Activated naive CD8-positive, alpha-beta T cell treated with anti-CD3 and anti-CD28 coated beads for 36 hours (primary cell): ENCODE results near the gene PGGT1B. TPM values are rescaled to one million over a fixed set of nuclear protein-coding genes. Genes with fewer than 3 reads are reported as not detected.
"Not testable (repeated sequence)": the region's sequence is repeated elsewhere in the genome, so short reads cannot be mapped to it uniquely, and the experiment has no call there.

Experiments
- DNase-seq: peaks from one replicate; pipeline ENCODE4 v3.0.0; 2021
- H3K27ac Mint-ChIP-seq: one replicate; pipeline ENCODE4 v1.8.0; 2022; ENCODE audit warnings: mild to moderate bottlenecking, moderate library complexity, mixed read lengths
- H3K27me3 Mint-ChIP-seq: one replicate; pipeline ENCODE4 v1.8.0; 2022; ENCODE audit warnings: mild to moderate bottlenecking, mixed read lengths
- H3K36me3 Mint-ChIP-seq: one replicate; pipeline ENCODE4 v1.8.0; 2021; ENCODE audit warnings: mild to moderate bottlenecking, mixed read lengths
- H3K4me1 Mint-ChIP-seq: one replicate; pipeline ENCODE4 v1.8.0; 2021; ENCODE audit warnings: mixed read lengths
- H3K4me3 Mint-ChIP-seq: one replicate; pipeline ENCODE4 v1.8.0; 2022; ENCODE audit warnings: mild to moderate bottlenecking, moderate library complexity, mixed read lengths
- H3K9me3 Mint-ChIP-seq: one replicate; pipeline ENCODE4 v1.8.0; 2022; ENCODE audit warnings: mixed read lengths
- total RNA-seq, 2 experiments: library from RNA; stranded (reverse); gene quantifications; one replicate each; pipeline ENCODE4 v1.2.3, GENCODE V29; 2021

PGGT1B gene
- total RNA-seq, 2 experiments from 2014 or later: 47.9 TPM

GRCh38 chr5:115272297-115272958, 9.8 kb upstream of the PGGT1B start:
- no peak for DNase-seq
- Mint-ChIP-seq H3K36me3 (peaks cover 2% of the 10 kb centered on the region), H3K27me3 (no peaks in the 10 kb centered on the region), H3K9me3 (no peaks in the 10 kb centered on the region), H3K4me3 (no peak overlapping the region), H3K27ac (no peak overlapping the region), H3K4me1 (no peaks in the 10 kb centered on the region)

GRCh38 chr5:115271295-115272050, 8.8 kb upstream of the PGGT1B start:
- H3K4me3 Mint-ChIP-seq: no peak overlapping the region
- no peaks in the 10 kb centered on the region for H3K27me3 Mint-ChIP-seq
- H3K36me3 Mint-ChIP-seq: peaks cover 2% of the 10 kb centered on the region
- DNase-seq: no peak
- H3K4me1 Mint-ChIP-seq: no peaks in the 10 kb centered on the region
- H3K27ac Mint-ChIP-seq: peak overlapping the region; percentile 55
- no peaks in the 10 kb centered on the region for H3K9me3 Mint-ChIP-seq

- no peak overlapping the region for H3K4me3 Mint-ChIP-seq
- H3K36me3 Mint-ChIP-seq: peaks cover 2% of the 10 kb centered on the region
- H3K27me3 Mint-ChIP-seq: no peaks in the 10 kb centered on the region
- DNase-seq: no peak
- H3K9me3 Mint-ChIP-seq: no peaks in the 10 kb centered on the region
- H3K27ac Mint-ChIP-seq: no peak overlapping the region
- peaks cover 3% of the 10 kb centered on the region for H3K4me1 Mint-ChIP-seq
These were observed 4.9 kb upstream of the PGGT1B start for GRCh38 chr5:115267617-115268016.

- Mint-ChIP-seq H3K9me3 (no peaks in the 10 kb centered on the region), H3K4me1 (peaks cover 21% of the 10 kb centered on the region), H3K4me3 (no peak overlapping the region), H3K27ac (no peak overlapping the region), H3K36me3 (peaks cover 6% of the 10 kb centered on the region), H3K27me3 (no peaks in the 10 kb centered on the region)
- no peak for DNase-seq
These were observed 2.5 kb upstream of the PGGT1B start for GRCh38 chr5:115265220-115265619.

GRCh38 chr5:115264786-115265185, 2.1 kb upstream of the PGGT1B start:
- Mint-ChIP-seq H3K4me3 (no peak overlapping the region), H3K36me3 (peaks cover 6% of the 10 kb centered on the region), H3K27me3 (no peaks in the 10 kb centered on the region), H3K4me1 (peaks cover 26% of the 10 kb centered on the region), H3K9me3 (no peaks in the 10 kb centered on the region), H3K27ac (no peak overlapping the region)
- DNase-seq: no peak

- H3K27me3 Mint-ChIP-seq: no peaks in the 10 kb centered on the region
- no peak for DNase-seq
- H3K27ac Mint-ChIP-seq: peak overlapping the region; percentile 95
- H3K4me3 Mint-ChIP-seq: peak overlapping the region; percentile 98
- peaks cover 42% of the 10 kb centered on the region for H3K4me1 Mint-ChIP-seq
- H3K9me3 Mint-ChIP-seq: no peaks in the 10 kb centered on the region
- peaks cover 6% of the 10 kb centered on the region for H3K36me3 Mint-ChIP-seq
These were observed 352 bp upstream of the PGGT1B start for GRCh38 chr5:115263078-115263380.

- no peak for DNase-seq
- Mint-ChIP-seq H3K4me1 (peaks cover 44% of the 10 kb centered on the region), H3K36me3 (peaks cover 8% of the 10 kb centered on the region), H3K27me3 (no peaks in the 10 kb centered on the region), H3K9me3 (no peaks in the 10 kb centered on the region), H3K27ac (peak overlapping the region; percentile 95), H3K4me3 (peak overlapping the region; percentile 98)
These were observed 711 bp downstream of the PGGT1B start for GRCh38 chr5:115262011-115262320.

- H3K4me1 Mint-ChIP-seq: peaks cover 60% of the 10 kb centered on the region
- H3K9me3 Mint-ChIP-seq: no peaks in the 10 kb centered on the region
- peaks cover 18% of the 10 kb centered on the region for H3K36me3 Mint-ChIP-seq
- DNase-seq: no peak
- no peak overlapping the region for H3K27ac Mint-ChIP-seq
- H3K4me3 Mint-ChIP-seq: peak overlapping the region; percentile 34
- no peaks in the 10 kb centered on the region for H3K27me3 Mint-ChIP-seq
These were observed 2.4 kb downstream of the PGGT1B start for GRCh38 chr5:115260248-115260647.

- H3K27ac Mint-ChIP-seq: no peak overlapping the region
- H3K27me3 Mint-ChIP-seq: no peaks in the 10 kb centered on the region
- H3K4me3 Mint-ChIP-seq: no peak overlapping the region
- peaks cover 19% of the 10 kb centered on the region for H3K36me3 Mint-ChIP-seq
- peaks cover 70% of the 10 kb centered on the region for H3K4me1 Mint-ChIP-seq
- no peak for DNase-seq
- no peaks in the 10 kb centered on the region for H3K9me3 Mint-ChIP-seq
These were observed 4.7 kb downstream of the PGGT1B start for GRCh38 chr5:115257981-115258380.

- H3K4me3 Mint-ChIP-seq, H3K27me3 Mint-ChIP-seq, H3K4me1 Mint-ChIP-seq, H3K27ac Mint-ChIP-seq, H3K9me3 Mint-ChIP-seq, DNase-seq: not testable (repeated sequence)
- peaks cover 12% of the 10 kb centered on the region for H3K36me3 Mint-ChIP-seq
These were observed 13.3 kb downstream of the PGGT1B start for GRCh38 chr5:115249379-115249778.

- DNase-seq: no peak
- no peak overlapping the region for H3K4me3 Mint-ChIP-seq
- no peak overlapping the region for H3K27ac Mint-ChIP-seq
- H3K9me3 Mint-ChIP-seq: no peaks in the 10 kb centered on the region
- peaks cover 11% of the 10 kb centered on the region for H3K36me3 Mint-ChIP-seq
- peaks cover 20% of the 10 kb centered on the region for H3K4me1 Mint-ChIP-seq
- no peaks in the 10 kb centered on the region for H3K27me3 Mint-ChIP-seq
These were observed 16.2 kb downstream of the PGGT1B start for GRCh38 chr5:115246361-115246991.

GRCh38 chr5:115243412-115243811, 19.3 kb downstream of the PGGT1B start:
- Mint-ChIP-seq H3K9me3 (no peaks in the 10 kb centered on the region), H3K4me1 (peaks cover 17% of the 10 kb centered on the region), H3K4me3 (no peak overlapping the region), H3K27ac (no peak overlapping the region), H3K36me3 (peaks cover 13% of the 10 kb centered on the region), H3K27me3 (no peaks in the 10 kb centered on the region)
- no peak for DNase-seq

- H3K27me3 Mint-ChIP-seq: no peaks in the 10 kb centered on the region
- peaks cover 13% of the 10 kb centered on the region for H3K36me3 Mint-ChIP-seq
- no peak overlapping the region for H3K4me3 Mint-ChIP-seq
- DNase-seq: no peak
- no peak overlapping the region for H3K27ac Mint-ChIP-seq
- peaks cover 17% of the 10 kb centered on the region for H3K4me1 Mint-ChIP-seq
- H3K9me3 Mint-ChIP-seq: no peaks in the 10 kb centered on the region
These were observed 20.6 kb downstream of the PGGT1B start for GRCh38 chr5:115241881-115242642.

- no peak for DNase-seq
- H3K4me3 Mint-ChIP-seq: no peak overlapping the region
- H3K9me3 Mint-ChIP-seq: no peaks in the 10 kb centered on the region
- H3K27me3 Mint-ChIP-seq: no peaks in the 10 kb centered on the region
- peaks cover 22% of the 10 kb centered on the region for H3K36me3 Mint-ChIP-seq
- H3K27ac Mint-ChIP-seq: no peak overlapping the region
- peaks cover 12% of the 10 kb centered on the region for H3K4me1 Mint-ChIP-seq
These were observed 25.6 kb downstream of the PGGT1B start for GRCh38 chr5:115237066-115237465.

- H3K4me3 Mint-ChIP-seq: no peak overlapping the region
- peaks cover 19% of the 10 kb centered on the region for H3K36me3 Mint-ChIP-seq
- H3K27me3 Mint-ChIP-seq: no peaks in the 10 kb centered on the region
- H3K9me3 Mint-ChIP-seq: no peaks in the 10 kb centered on the region
- no peak for DNase-seq
- no peak overlapping the region for H3K27ac Mint-ChIP-seq
- H3K4me1 Mint-ChIP-seq: peaks cover 12% of the 10 kb centered on the region
These were observed 26.1 kb downstream of the PGGT1B start for GRCh38 chr5:115236599-115236998.
